Astrocyte (in vitro differentiated cells and primary cell): ENCODE data around the gene LASP1. TPM values are rescaled to one million over a fixed set of nuclear protein-coding genes. Genes with fewer than 3 reads are reported as not detected.

Source experiments
- DNase-seq: peaks from one replicate; pipeline ENCODE4 v3.0.0-alpha.2; 2010; ENCODE audit warnings: low read depth
- FAIRE-seq: peaks from 2 replicates; lab custom pipeline; 2011; peaks lifted over from hg19 to GRCh38; lab: Jason Lieb, UNC
- H2AFZ ChIP-seq: 2 replicates; pipeline ENCODE4 v1.6.0; 2012; ENCODE audit warnings: low read depth, low read length, inconsistent platforms
- H3K27ac ChIP-seq: 2 replicates; pipeline ENCODE4 v1.5.1; 2011; ENCODE audit warnings: low read depth, low read length, inconsistent platforms
- H3K27me3 ChIP-seq: 2 replicates; pipeline ENCODE4 v1.6.0; 2011; ENCODE audit warnings: low read length, inconsistent platforms; ENCODE audit not compliant: insufficient read depth
- H3K36me3 ChIP-seq: 2 replicates; pipeline ENCODE4 v1.5.1; 2011; ENCODE audit warnings: low read length, inconsistent platforms; ENCODE audit not compliant: insufficient read depth
- H3K4me1 ChIP-seq: 2 replicates; pipeline ENCODE4 v1.5.1; 2011; ENCODE audit warnings: low read length, inconsistent platforms; ENCODE audit not compliant: insufficient read depth
- H3K4me2 ChIP-seq: 2 replicates; pipeline ENCODE4 v1.6.0; 2012; ENCODE audit warnings: low read length, inconsistent platforms
- H3K4me3 ChIP-seq: 2 replicates; pipeline ENCODE4 v1.5.1; 2011; ENCODE audit warnings: low read depth, mild to moderate bottlenecking, low read length, inconsistent platforms; ENCODE audit not compliant: insufficient read depth
- H3K79me2 ChIP-seq: 2 replicates; pipeline ENCODE4 v1.6.0; 2012; ENCODE audit warnings: mild to moderate bottlenecking, low read length, inconsistent platforms; ENCODE audit not compliant: insufficient read depth
- H3K9ac ChIP-seq: 2 replicates; pipeline ENCODE4 v1.6.0; 2012; ENCODE audit warnings: mild to moderate bottlenecking, low read length, inconsistent platforms
- H3K9me3 ChIP-seq: 2 replicates; pipeline ENCODE4 v1.5.1; 2012; ENCODE audit warnings: low read depth, mild to moderate bottlenecking, low read length, inconsistent platforms; ENCODE audit not compliant: insufficient read depth
- H4K20me1 ChIP-seq: 2 replicates; pipeline ENCODE4 v1.6.0; 2012; ENCODE audit warnings: low read length, inconsistent platforms; ENCODE audit not compliant: insufficient read depth
- H3K27ac Mint-ChIP-seq: one replicate; pipeline ENCODE4 v1.8.0; 2021; ENCODE audit warnings: mild to moderate bottlenecking, mixed read lengths; ENCODE audit not compliant: unreplicated experiment
- H3K27me3 Mint-ChIP-seq: one replicate; pipeline ENCODE4 v1.8.0; 2021; ENCODE audit warnings: low read depth, mixed read lengths; ENCODE audit not compliant: unreplicated experiment
- H3K36me3 Mint-ChIP-seq: one replicate; pipeline ENCODE4 v1.8.0; 2021; ENCODE audit warnings: low read depth, mixed read lengths; ENCODE audit not compliant: unreplicated experiment
- H3K4me1 Mint-ChIP-seq: one replicate; pipeline ENCODE4 v1.8.0; 2021; ENCODE audit warnings: low read depth, mixed read lengths; ENCODE audit not compliant: unreplicated experiment
- H3K4me3 Mint-ChIP-seq: one replicate; pipeline ENCODE4 v1.8.0; 2021; ENCODE audit warnings: mild to moderate bottlenecking, moderate library complexity, mixed read lengths; ENCODE audit not compliant: unreplicated experiment
- H3K9me3 Mint-ChIP-seq: one replicate; pipeline ENCODE4 v1.8.0; 2021; ENCODE audit warnings: mild to moderate bottlenecking, mixed read lengths; ENCODE audit not compliant: unreplicated experiment
- EZH2 ChIP-seq: IDR thresholded peaks from 2 replicates; pipeline ENCODE4 v1.6.1; 2012; ENCODE audit warnings: mild to moderate bottlenecking, low read length, inconsistent platforms; ENCODE audit not compliant: insufficient read depth
- microRNA-seq: library from miRNA; unstranded; fragments of <30 nt; microRNA quantifications from one replicate; pipeline ENCODE4 v1.2.0, GENCODE V29; 2020
- total RNA-seq: library from RNA; stranded (reverse); gene quantifications from 2 replicates; pipeline ENCODE4 v1.2.1, GENCODE V29; 2021
- TF ChIP-seq, protein P1 (sequence below): IDR thresholded peaks from 2 replicates; pipeline ENCODE4 v1.5.1; 2011; ENCODE audit warnings: low read depth, mild to moderate bottlenecking, inconsistent platforms, low read length, moderate library complexity; ENCODE audit not compliant: insufficient read depth

Gene LASP1
- total RNA-seq, 1 donor from 2014 or later, result 421 TPM

- H3K4me3 Mint-ChIP-seq, result no peak overlapping the region
- H3K4me1 ChIP-seq, result peaks cover 2% of the 10 kb centered on the region
- H4K20me1 ChIP-seq, result no peaks in the 10 kb centered on the region
These were observed 99.4 kb downstream of the LASP1 start for GRCh38 chr17:38969281-38969680.

DNA sequence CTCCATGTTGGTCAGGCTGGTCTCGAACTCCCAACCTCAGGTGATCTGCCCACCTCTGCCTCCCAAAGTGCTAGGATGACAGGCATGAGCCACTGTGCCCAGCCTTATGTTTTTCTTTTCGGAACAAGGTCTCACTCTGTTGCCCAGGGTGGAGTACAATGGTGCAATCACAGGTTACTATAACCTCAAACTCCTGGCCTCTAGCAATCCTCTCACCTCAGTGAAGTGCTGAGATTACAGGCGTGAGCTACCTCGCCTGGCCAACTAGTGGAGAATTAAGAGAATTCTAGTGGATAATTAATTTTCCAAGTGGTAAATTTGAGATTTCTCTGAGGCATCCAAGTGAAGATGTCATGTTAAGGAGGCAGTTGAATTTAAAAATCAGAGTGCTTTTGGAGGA, 100.3 kb downstream of the LASP1 start:
- no peaks in the 10 kb centered on the region for H3K27me3 ChIP-seq
- no peak overlapping the region for H2AFZ ChIP-seq
- Mint-ChIP-seq H3K4me1 (no peaks in the 10 kb centered on the region), H3K36me3 (no peaks in the 10 kb centered on the region), H3K4me3 (no peak overlapping the region), H3K27me3 (peaks cover 9% of the 10 kb centered on the region), H3K27ac (no peak overlapping the region), H3K9me3 (no peaks in the 10 kb centered on the region)
- no peak overlapping the region for H3K9ac ChIP-seq
- H4K20me1 ChIP-seq, result no peaks in the 10 kb centered on the region
- FAIRE-seq, result no peak
- no peaks in the 10 kb centered on the region for H3K9me3 ChIP-seq
- H3K4me2 ChIP-seq, result no peak overlapping the region
- TF ChIP-seq, protein P1, sequence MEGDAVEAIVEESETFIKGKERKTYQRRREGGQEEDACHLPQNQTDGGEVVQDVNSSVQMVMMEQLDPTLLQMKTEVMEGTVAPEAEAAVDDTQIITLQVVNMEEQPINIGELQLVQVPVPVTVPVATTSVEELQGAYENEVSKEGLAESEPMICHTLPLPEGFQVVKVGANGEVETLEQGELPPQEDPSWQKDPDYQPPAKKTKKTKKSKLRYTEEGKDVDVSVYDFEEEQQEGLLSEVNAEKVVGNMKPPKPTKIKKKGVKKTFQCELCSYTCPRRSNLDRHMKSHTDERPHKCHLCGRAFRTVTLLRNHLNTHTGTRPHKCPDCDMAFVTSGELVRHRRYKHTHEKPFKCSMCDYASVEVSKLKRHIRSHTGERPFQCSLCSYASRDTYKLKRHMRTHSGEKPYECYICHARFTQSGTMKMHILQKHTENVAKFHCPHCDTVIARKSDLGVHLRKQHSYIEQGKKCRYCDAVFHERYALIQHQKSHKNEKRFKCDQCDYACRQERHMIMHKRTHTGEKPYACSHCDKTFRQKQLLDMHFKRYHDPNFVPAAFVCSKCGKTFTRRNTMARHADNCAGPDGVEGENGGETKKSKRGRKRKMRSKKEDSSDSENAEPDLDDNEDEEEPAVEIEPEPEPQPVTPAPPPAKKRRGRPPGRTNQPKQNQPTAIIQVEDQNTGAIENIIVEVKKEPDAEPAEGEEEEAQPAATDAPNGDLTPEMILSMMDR, result no peak
- TF ChIP-seq EZH2, result no peak
- no peaks in the 10 kb centered on the region for H3K79me2 ChIP-seq
- H3K36me3 ChIP-seq, result no peaks in the 10 kb centered on the region
- H3K4me1 ChIP-seq, result peaks cover 2% of the 10 kb centered on the region
- H3K4me3 ChIP-seq, result no peak overlapping the region
- DNase-seq, result no peak
- H3K27ac ChIP-seq, result no peak overlapping the region

More at GRCh38 chr17:38969281-38969680, 99.4 kb downstream of the LASP1 start:
- no peaks in the 10 kb centered on the region for H3K9me3 ChIP-seq
- no peak for FAIRE-seq
- H3K9ac ChIP-seq, result no peak overlapping the region
- no peaks in the 10 kb centered on the region for H3K9me3 Mint-ChIP-seq
- no peaks in the 10 kb centered on the region for H3K36me3 ChIP-seq
- no peak overlapping the region for H3K27ac ChIP-seq
- H3K4me2 ChIP-seq, result no peak overlapping the region
- no peak overlapping the region for H3K27ac Mint-ChIP-seq
- H3K36me3 Mint-ChIP-seq, result no peaks in the 10 kb centered on the region
- no peak overlapping the region for H3K4me3 ChIP-seq
- H2AFZ ChIP-seq, result no peak overlapping the region
- H3K4me1 Mint-ChIP-seq, result no peaks in the 10 kb centered on the region
- no peaks in the 10 kb centered on the region for H3K27me3 ChIP-seq
- H3K79me2 ChIP-seq, result no peaks in the 10 kb centered on the region
- H3K27me3 Mint-ChIP-seq, result peaks cover 9% of the 10 kb centered on the region
- DNase-seq, result no peak
- TF ChIP-seq, protein P1, result no peak
- TF ChIP-seq EZH2, result no peak

DNA sequence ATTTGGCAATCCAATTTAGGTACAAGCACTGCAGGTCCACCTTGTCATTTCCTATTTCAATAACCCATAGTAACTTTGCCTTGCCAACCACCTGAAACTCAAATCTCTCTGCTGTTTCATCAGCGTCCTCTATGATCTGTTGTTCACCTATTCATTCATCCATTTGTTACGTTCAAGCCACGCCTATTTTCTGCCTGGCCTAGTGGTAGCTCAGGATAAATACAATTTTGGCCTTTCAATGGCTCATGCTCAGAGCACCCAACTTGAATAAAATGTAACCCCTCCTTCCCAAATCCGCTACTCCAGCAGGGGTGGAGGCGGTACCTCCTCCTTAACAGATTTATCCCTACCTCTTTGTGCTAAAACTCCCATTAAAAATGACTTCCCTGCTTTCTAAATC, 100.9 kb downstream of the LASP1 start:
- H3K27me3 Mint-ChIP-seq, result peaks cover 9% of the 10 kb centered on the region
- no peaks in the 10 kb centered on the region for H3K9me3 Mint-ChIP-seq
- Histone ChIP-seq H3K4me2 (no peak overlapping the region), H3K4me1 (peaks cover 2% of the 10 kb centered on the region), H3K27me3 (no peaks in the 10 kb centered on the region), H3K27ac (no peak overlapping the region), H3K9me3 (no peaks in the 10 kb centered on the region), H4K20me1 (no peaks in the 10 kb centered on the region), H3K36me3 (no peaks in the 10 kb centered on the region), H2AFZ (no peak overlapping the region), H3K79me2 (no peaks in the 10 kb centered on the region), H3K9ac (no peak overlapping the region), H3K4me3 (no peak overlapping the region)
- no peak overlapping the region for H3K4me3 Mint-ChIP-seq
- no peak for FAIRE-seq
- TF ChIP-seq, protein P1, result no peak
- no peak for TF ChIP-seq EZH2
- H3K4me1 Mint-ChIP-seq, result no peaks in the 10 kb centered on the region
- DNase-seq, result no peak
- no peaks in the 10 kb centered on the region for H3K36me3 Mint-ChIP-seq
- H3K27ac Mint-ChIP-seq, result no peak overlapping the region

Small RNA genes within 50 kb of the gene (microRNA-seq; reads per million reads assigned to microRNA genes)
- 1.1 reads per million for gene MIR4727
- 0.82 reads per million for gene MIR6779

Other genes with a start within 250 kb of the LASP1 start
- gene EPOP, start 195.1 kb upstream of the LASP1 start, total RNA-seq, result 2.4 and 4.1 TPM in 2 replicates
- gene MLLT6, start 164.8 kb upstream of the LASP1 start, total RNA-seq, result 18.1 and 20.9 TPM in 2 replicates
- gene CISD3, start 139.7 kb upstream of the LASP1 start, total RNA-seq, result 12.0 and 13.1 TPM in 2 replicates
- 68.2 and 73.7 TPM in 2 replicates for gene PCGF2, start 121.7 kb upstream of the LASP1 start, total RNA-seq
- 166 and 191 TPM in 2 replicates for gene PSMB3, start 117.3 kb upstream of the LASP1 start, total RNA-seq
- gene PIP4K2B, start 70.5 kb upstream of the LASP1 start, total RNA-seq, result 54.4 and 58.2 TPM in 2 replicates
- gene CWC25, start 44.7 kb upstream of the LASP1 start, total RNA-seq, result 12.4 and 13.7 TPM in 2 replicates
- 954 and 1,087 TPM in 2 replicates for gene RPL23, start 16.3 kb upstream of the LASP1 start, total RNA-seq
- gene FBXO47, start 97.3 kb downstream of the LASP1 start, total RNA-seq, result not detected in 2 replicates